ENCODE results near the gene NT5M.

- TF ChIP-seq, protein P1, sequence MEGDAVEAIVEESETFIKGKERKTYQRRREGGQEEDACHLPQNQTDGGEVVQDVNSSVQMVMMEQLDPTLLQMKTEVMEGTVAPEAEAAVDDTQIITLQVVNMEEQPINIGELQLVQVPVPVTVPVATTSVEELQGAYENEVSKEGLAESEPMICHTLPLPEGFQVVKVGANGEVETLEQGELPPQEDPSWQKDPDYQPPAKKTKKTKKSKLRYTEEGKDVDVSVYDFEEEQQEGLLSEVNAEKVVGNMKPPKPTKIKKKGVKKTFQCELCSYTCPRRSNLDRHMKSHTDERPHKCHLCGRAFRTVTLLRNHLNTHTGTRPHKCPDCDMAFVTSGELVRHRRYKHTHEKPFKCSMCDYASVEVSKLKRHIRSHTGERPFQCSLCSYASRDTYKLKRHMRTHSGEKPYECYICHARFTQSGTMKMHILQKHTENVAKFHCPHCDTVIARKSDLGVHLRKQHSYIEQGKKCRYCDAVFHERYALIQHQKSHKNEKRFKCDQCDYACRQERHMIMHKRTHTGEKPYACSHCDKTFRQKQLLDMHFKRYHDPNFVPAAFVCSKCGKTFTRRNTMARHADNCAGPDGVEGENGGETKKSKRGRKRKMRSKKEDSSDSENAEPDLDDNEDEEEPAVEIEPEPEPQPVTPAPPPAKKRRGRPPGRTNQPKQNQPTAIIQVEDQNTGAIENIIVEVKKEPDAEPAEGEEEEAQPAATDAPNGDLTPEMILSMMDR (IDR thresholded peaks at IDR 0.05), result no peak
- TF ChIP-seq ZFX (IDR thresholded peaks at IDR 0.05; ENCODE audit: borderline replicate concordance), result no peak
These were observed 42.1 kb downstream of the NT5M start for GRCh38 chr17:17345294-17345597.

Measured in 22Rv1 (cell line).